Esophagus mucosa (tissue), 1 donor: ENCODE data around the gene FAM168A. TPM values are rescaled to one million over a fixed set of nuclear protein-coding genes. Genes with fewer than 3 reads are reported as not detected.
"Not testable (repeated sequence)": the region's sequence is repeated elsewhere in the genome, so short reads cannot be mapped to it uniquely, and the experiment has no call there.

ENCODE experiments used
- ATAC-seq: fragments of 200-7000 bp; cut with Tn5 transposase; one replicate; pipeline ENCODE4 v1.9.1; 2020
- total RNA-seq: library from RNA; stranded (reverse); gene quantifications from one replicate; pipeline ENCODE4 v1.2.4, GENCODE V29; 2023
- donor health status: DM: yes; HTN: yes; CAD: no.

FAM168A gene
- total RNA-seq, 1 donor from 2014 or later = 10.1 TPM

- no peak for ATAC-seq
Measured at GRCh38 chr11:73592640-73593039, 5.3 kb downstream of the FAM168A start.

DNA sequence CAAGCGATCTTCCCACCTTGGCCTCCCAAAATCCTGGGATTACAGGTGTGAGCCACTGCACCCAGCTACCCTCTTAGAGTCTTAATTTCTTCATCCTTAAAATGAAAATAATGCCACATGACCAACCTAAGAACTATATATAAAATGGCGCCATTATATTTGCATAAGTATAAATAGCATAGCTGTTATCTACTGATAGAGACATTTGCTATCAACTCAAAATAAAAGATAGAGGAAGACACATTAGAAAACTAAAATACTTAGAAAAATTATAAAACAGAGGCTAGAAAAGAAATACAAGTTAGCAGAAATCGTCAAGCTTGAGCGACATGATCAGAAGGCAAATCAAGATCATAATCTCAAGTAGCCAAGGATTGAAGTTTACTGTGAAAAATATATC, 6.2 kb downstream of the FAM168A start:
- no peak for ATAC-seq

DNA sequence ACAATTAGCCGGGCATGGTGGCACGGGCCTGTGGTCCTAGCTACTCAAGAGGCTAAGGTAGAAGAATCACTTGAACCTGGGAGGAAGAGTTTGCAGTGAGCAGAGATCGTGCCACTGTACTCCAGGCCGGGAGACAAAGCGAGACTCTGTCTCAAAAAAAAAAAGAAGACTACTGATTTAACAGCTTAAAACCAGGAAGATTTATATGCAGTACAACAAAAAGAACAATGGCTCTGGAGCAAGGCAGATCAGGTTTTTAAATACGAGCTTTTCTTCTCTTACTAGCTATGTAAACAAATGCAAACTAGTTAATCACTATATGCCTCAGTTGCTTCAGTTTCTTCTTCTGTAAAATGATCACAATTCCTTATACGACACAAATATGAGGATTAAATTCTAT, 6.9 kb downstream of the FAM168A start:
- ATAC-seq = peak; percentile 52

DNA sequence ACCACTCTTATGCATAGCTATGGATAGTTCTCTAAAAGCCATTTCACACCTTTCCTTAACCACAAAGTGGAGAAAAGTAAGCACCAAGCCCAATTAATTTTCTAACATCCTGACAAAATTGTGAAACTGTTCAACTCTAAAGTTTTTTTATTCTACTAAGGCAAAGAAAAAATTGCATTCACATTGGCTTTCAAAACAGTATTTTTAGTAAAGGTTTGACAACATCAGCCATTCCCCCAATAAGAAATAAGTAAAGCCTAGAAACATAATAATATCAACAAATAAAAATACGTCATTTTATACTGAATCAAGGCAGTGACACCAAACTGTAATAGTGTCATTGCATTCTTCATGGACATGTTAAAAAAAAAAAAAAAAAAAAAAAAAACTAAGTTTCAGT, 11.1 kb downstream of the FAM168A start:
- ATAC-seq = no peak

DNA sequence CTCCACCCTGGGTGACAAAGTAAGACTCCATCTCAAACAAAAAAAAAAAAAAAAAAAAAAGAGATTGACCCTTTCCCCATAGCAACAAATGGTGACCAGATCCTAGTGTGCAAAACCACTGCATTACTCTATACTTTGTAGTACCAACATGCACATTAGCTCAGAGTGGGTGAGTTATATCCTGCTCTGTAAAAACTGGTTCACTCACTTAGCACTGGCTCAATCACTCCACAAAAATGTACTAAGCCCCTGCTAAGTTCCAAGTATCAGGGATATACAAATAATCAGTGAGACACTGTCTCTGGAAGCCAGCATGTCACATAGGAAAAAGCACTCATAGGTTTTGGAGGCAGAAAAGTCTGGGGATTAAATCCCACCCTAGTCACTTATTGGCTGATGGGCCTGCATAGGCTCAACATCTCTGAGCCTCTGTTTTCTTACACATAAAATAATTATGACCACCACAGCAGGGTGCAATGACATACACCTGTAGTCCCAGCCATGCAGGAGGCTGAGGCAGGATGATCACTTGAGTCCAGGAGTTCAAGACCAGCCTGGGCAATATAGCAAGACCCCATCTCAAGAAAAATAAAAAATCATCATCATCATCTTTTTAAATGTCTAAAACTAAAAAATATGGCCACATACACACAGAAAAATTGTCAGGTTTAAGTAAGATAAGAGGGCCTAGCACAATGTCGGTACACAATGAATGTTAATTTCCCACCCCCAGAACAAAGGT, 11.9 kb downstream of the FAM168A start:
- ATAC-seq = peak; percentile 60

DNA sequence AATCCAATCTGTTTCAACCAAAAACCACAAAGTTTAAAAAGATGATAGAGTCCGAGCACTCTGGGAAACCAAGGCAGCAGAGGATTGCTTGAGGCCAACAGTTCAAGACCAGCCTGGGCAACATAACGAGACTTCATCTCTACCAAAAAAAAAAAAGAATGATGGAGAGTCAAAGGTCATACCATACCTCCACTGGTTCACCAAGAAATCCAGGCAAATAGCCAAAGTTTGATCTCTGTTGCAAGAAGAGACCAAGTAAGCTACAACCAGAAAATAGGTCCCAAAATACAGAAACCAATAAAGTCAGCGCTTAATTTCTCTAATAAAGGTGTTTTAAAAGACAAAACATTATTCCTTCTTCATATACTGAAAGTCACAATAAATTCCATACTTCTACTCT, 13.1 kb downstream of the FAM168A start:
- no peak for ATAC-seq

GRCh38 chr11:73582653-73583052, 15.3 kb downstream of the FAM168A start:
- no peak for ATAC-seq

DNA sequence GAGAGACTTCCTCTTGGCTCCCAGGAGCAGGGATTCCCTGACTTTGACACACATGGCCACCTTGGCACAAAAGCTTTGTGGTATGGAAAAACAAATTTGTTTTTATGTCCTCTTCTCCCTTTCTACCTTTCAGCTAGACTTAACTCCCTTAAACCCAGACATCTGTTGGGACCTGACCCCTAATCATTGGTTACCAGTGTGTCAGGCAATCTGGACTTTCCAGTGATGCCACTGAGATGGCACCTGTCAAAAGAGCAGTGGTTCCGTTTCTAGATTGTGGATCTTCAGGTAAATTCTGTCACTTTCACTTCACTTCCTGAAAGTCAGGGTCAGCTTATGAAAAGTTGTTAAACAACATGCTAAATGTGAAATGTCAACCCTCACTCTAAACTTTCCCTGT, 17.2 kb downstream of the FAM168A start:
- not testable (repeated sequence) for ATAC-seq

DNA sequence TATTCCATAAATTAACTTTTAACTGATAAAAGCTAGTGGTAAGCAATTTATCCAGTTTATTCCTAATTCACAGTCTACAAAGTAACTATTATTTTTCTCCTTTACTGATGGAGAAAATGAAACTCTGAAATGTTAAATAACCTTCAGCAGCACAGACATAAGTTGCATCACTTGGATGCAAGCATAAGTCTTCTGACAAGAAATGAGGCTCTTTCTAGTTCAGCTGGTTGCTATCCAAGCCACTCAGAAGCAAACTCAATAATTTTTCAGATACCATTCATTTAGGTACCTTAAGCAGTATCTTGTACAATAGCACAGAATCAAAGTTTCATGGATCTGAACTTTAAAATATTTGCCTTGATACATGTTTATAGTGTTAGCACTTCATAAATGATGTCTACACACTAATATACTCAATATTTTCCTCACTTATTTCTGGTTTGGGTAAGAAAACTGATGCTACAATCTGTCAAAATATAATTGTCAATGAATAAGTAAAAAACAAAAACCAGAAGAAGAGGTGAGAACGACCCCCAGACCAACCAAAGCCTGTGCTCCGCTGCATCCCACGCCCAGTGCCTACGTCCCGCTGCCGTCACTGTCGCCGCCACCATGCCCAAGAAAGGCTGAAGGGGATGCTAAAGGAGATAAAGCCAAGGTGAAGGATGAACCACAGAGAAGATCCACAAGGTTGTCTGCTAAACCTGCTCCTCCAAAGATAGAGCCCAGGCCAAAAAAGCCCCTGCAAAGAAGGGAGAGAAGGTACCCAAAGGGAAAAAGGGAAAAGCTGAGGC, 18.1 kb downstream of the FAM168A start:
- no peak for ATAC-seq

- ATAC-seq = no peak
Measured at GRCh38 chr11:73578592-73579185, 19.2 kb downstream of the FAM168A start.

GRCh38 chr11:73577496-73577917, 20.4 kb downstream of the FAM168A start:
- no peak for ATAC-seq

DNA sequence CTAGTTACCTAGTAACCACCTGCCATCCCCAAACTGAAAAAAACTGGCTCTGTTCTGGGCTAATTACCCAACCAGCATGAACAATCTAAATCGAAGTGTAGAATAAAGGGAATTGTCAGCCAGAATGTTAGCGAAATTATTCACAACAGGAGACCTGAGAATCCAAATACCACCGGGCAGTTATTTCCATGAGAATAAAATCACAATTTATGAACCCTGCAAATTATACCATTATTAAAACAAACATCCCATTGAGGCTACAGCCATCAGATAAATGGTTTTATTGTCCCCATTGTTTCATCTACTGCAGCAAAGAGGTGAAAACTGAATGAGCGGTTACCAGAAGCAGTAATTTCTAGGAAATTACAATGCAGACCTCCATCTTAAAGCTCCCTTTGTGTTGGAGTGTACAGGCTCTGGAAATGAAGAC, 21.7 kb downstream of the FAM168A start:
- ATAC-seq = no peak

- not testable (repeated sequence) for ATAC-seq
Measured at GRCh38 chr11:73571982-73572381, 25.9 kb downstream of the FAM168A start.

DNA sequence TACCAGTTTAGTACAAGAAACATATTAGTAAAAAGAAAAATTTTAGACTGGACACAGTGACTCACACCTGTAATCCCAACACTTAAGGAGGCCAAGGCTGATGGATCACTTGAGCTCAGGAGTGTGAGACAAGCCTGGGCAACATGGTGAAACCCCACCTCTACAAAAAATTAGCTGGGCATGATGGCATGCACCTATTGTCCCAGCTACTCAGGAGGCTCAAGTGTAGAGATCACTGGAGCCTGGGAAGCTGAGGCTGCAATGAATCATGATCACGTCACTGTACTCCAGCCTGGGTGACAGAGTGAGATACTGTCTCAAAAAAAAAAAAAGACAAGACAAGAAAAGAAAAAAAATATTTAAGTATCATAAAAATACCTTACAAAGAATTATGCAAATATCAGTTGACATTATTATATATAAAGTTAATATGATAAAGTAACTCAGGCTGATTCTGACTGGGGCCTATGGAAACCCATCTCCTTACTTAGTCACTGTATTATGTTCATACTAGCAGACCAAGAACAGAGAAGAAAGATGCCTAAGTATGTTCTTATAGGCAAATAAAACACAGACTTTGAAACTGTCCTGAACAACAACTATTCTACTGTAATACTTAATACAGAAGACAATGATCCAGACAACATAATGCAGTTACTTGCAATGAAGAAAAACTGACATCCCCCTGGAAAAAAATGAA, 27.3 kb downstream of the FAM168A start:
- ATAC-seq = peak; percentile 99

GRCh38 chr11:73566977-73567755, 30.7 kb downstream of the FAM168A start:
- no peak for ATAC-seq

GRCh38 chr11:73566422-73566821, 31.5 kb downstream of the FAM168A start:
- ATAC-seq = no peak

GRCh38 chr11:73565804-73566203, 32.1 kb downstream of the FAM168A start:
- no peak for ATAC-seq

GRCh38 chr11:73564903-73565302, 33.0 kb downstream of the FAM168A start:
- ATAC-seq = no peak

GRCh38 chr11:73563539-73564200, 34.2 kb downstream of the FAM168A start:
- ATAC-seq = no peak

GRCh38 chr11:73559743-73560142, 38.2 kb downstream of the FAM168A start:
- ATAC-seq = no peak

GRCh38 chr11:73556966-73557365, 40.9 kb downstream of the FAM168A start:
- no peak for ATAC-seq

DNA sequence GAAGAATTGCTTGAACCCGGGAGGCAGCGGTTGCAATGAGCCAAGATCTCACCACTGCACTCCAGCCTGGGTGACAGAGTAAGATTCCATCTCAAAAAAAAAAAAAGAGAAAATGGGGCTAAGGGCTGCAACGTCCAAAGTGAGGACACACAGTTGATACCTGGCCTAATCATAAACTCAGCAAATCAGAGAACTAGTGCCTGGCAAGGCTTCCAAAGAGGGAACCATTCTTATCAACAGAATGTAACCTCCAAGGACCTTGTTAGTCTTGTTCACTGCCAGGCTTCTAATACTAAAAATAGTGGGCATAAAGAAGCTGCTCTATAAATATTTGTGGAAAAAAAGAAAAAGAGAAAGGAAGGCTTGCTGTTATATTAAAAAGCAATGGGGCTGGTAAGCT, 42.3 kb downstream of the FAM168A start:
- ATAC-seq = no peak
